ENCODE measurements around the gene IQCN. TPM values are rescaled to one million over a fixed set of nuclear protein-coding genes. Genes with fewer than 3 reads are reported as not detected.
A peak's percentile ranks its signal among the peaks of the same experiment; 100 is the strongest.

The IQCN gene
- total RNA-seq, 2 experiments from 2014 or later, result 0.59 to 0.69 TPM

GRCh38 chr19:18290302-18291018 is 16.2 kb upstream of the IQCN start:
- intact Hi-C loops (cut with micrococcal nuclease), result loop anchor here (2.0 kb wide), 1 partner anchor 14 kb away; no protein-coding TSS in a partner anchor
- Mint-ChIP-seq H3K36me3 (ENCODE audit: low read depth) (peaks cover 28% of the 10 kb centered on the region), H3K27me3 (no peaks in the 10 kb centered on the region), H3K4me3 (peak overlapping the region; percentile 85), H3K9me3 (peaks cover 2% of the 10 kb centered on the region), H3K4me1 (ENCODE audit: low read depth) (peaks cover 64% of the 10 kb centered on the region), H3K27ac (peak overlapping the region; percentile 93)
- no peak for TF ChIP-seq CTCF (IDR thresholded peaks at IDR 0.05)
- ATAC-seq (peak; percentile 55), DNase-seq (peak; percentile 100)
- ChIA-PET CTCF (interaction anchor here (2.2 to 8.0 kb wide), 2 partner anchors 10 to 14 kb away, joined by 7 to 119 read pairs; partner anchors contain the start of gene JUND), POLR2A (interaction anchor here (1.0 to 6.5 kb wide), 5 partner anchors 8 to 30 kb away, joined by 3 to 225 read pairs (median 7); partner anchors contain the start of gene JUND)

GRCh38 chr19:18289471-18290301 is 15.4 kb upstream of the IQCN start:
- Mint-ChIP-seq H3K4me3 (peak overlapping the region; percentile 85), H3K4me1 (ENCODE audit: low read depth) (peaks cover 65% of the 10 kb centered on the region), H3K27ac (peak overlapping the region; percentile 93), H3K36me3 (ENCODE audit: low read depth) (peaks cover 26% of the 10 kb centered on the region), H3K27me3 (no peaks in the 10 kb centered on the region), H3K9me3 (peaks cover 5% of the 10 kb centered on the region)
- no peak for ATAC-seq
- ChIA-PET CTCF (interaction anchor here (2.2 to 8.0 kb wide), 2 partner anchors 10 to 15 kb away, joined by 7 to 119 read pairs; partner anchors contain the start of gene JUND), POLR2A (interaction anchor here (1.0 to 6.5 kb wide), 6 partner anchors 9 to 31 kb away, joined by 3 to 225 read pairs (median 6); partner anchors contain the start of gene JUND)
- no peak for TF ChIP-seq CTCF (IDR thresholded peaks at IDR 0.05)
- intact Hi-C loops (cut with micrococcal nuclease), result loop anchor here (2.0 kb wide), 1 partner anchor 15 kb away; no protein-coding TSS in a partner anchor
- peak; percentile 52 for DNase-seq

- no peak for TF ChIP-seq CTCF (IDR thresholded peaks at IDR 0.05)
- Mint-ChIP-seq H3K27me3 (no peaks in the 10 kb centered on the region), H3K4me3 (no peak overlapping the region), H3K36me3 (ENCODE audit: low read depth) (peaks cover 13% of the 10 kb centered on the region), H3K4me1 (ENCODE audit: low read depth) (peaks cover 53% of the 10 kb centered on the region), H3K27ac (peak overlapping the region; percentile 93), H3K9me3 (peaks cover 5% of the 10 kb centered on the region)
- intact Hi-C loops (cut with micrococcal nuclease), result no loop called here
- ChIA-PET POLR2A (interaction anchor here (1.1 to 6.5 kb wide), 3 partner anchors 8 to 34 kb away, joined by 3 to 225 read pairs (median 5); partner anchors contain the start of gene JUND), CTCF (interaction anchor here (8.0 kb wide), 1 partner anchor 8 kb away, joined by 119 read pairs; the partner anchor contains the start of gene JUND)
- ATAC-seq (no peak), DNase-seq (no peak)
These were observed 13.9 kb upstream of the IQCN start for GRCh38 chr19:18287836-18288772.

GRCh38 chr19:18286973-18287635 is 12.9 kb upstream of the IQCN start:
- DNase-seq, result no peak
- Mint-ChIP-seq H3K4me1 (ENCODE audit: low read depth) (peaks cover 60% of the 10 kb centered on the region), H3K27ac (peak overlapping the region; percentile 98), H3K4me3 (no peak overlapping the region), H3K9me3 (peaks cover 5% of the 10 kb centered on the region), H3K36me3 (ENCODE audit: low read depth) (peaks cover 11% of the 10 kb centered on the region), H3K27me3 (no peaks in the 10 kb centered on the region)
- intact Hi-C loops (cut with micrococcal nuclease), result no loop called here
- ATAC-seq, result no peak
- POLR2A ChIA-PET, result interaction anchor here (1.2 kb wide), 2 partner anchors 18 to 35 kb away, joined by 3 to 4 read pairs; no protein-coding TSS in a partner anchor
- CTCF ChIA-PET, result interaction anchor here (0.6 to 8.0 kb wide), 4 partner anchors 7 to 101 kb away, joined by 3 to 119 read pairs (median 4); partner anchors contain the start of gene JUND
- TF ChIP-seq CTCF (IDR thresholded peaks at IDR 0.05), result no peak

Data from activated CD8-positive, alpha-beta T cell treated with anti-CD3 and anti-CD28 coated beads for 36 hours (primary cell).